NCI-H446 (cell line): Measurements from ENCODE around the gene DUXB.

Experiments
- DNase-seq, 2 experiments: peaks; one replicate each; lab custom pipeline; 2025; lab: John Stamatoyannopoulos, UW

Gene DUXB

DNA sequence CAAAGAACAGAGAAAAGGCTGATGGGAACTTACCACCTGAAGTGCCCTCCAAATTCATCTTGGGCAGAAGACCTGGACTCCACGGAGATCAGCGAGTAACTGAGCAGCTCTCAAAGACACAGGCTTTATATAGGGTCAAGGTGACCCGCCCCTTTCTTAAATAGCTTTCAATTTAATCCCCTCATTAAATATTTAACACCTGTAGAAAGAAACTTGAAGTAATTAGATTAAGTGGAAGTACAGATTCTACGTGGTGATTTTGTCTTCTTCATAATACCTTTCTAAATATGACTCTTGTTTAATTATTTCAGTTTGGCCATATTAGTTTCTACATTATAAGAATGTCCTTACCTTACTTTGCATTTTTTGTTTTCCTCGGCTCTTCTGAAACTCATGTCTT lies at the start of gene DUXB:
Gene DUXB (minus strand): TSS at position 101 of the 400 bp plus-strand sequence. CDS start 43 bp downstream, at position 58.
- no peak for DNase-seq

- no peak for DNase-seq
These were observed 49.3 kb upstream of the DUXB start for GRCh38 chr16:75750528-75750927.

DNA sequence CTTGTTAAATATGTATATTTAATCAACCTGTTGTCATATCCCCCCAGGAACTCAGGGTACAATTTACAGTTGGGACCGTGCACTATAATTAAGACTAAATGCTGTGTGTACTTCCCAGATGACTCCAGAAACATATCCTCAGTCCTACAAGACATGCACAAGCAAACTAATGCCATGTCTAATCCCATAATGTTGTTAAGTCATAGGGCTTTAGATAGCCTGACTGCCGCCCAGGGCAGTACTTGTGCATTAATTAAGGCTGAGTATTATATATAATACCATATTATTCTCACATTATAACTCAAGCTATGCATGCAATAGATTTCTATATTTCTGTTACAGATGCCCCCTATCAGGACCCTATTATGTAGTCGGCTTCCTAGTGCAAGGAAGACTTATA lies 45.1 kb upstream of the DUXB start:
- no peak for DNase-seq

- no peak for DNase-seq
These were observed 44.6 kb upstream of the DUXB start for GRCh38 chr16:75745823-75746222.

DNA sequence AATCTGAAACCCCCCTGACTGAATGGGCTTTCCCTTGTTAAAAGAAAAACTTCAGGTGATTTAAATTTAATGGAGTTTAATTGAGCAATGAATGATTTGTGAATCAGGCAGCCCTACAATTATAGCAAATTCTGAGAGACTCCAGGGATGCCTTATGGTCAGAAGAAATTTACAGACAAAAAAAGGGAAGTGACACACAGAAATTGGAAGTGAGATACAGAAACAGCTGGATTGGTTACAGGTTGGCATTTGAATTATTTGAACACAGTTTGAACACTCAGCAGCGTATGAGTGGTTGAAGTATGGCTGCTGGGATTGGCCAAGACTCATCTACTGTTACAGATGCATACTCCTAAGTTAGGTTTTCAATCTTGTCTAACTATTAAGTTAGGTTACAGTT lies 44.0 kb upstream of the DUXB start:
- DNase-seq, result no peak

DNA sequence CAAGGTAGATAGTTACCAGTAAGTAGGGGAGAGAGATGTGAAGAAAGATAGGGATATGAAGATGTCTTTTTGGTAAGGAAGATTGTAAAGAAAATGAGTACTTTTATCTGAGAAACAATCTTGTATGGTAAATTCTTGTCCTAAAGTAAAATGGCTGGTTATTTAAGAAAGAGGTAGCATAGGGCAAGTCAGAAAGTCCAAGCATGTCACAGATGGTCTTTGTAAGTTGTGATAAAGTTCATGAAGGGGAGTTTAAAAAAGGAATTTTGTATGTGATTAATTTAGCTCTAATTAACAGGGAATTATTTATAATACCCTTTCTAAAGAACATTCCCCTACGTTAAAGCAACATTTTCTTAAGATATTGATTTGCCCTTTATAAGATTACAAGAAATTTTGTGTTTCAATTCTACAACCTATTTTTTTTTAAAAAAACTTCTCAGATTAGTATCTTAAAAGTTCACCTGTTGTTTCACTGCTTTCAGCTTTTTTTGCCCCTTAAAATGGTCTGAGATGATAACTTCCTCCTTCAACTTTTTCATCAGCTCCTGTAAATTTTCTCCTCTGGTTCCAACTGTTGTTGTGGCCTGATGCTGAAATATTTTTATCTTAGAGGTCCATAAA lies 41.3 kb upstream of the DUXB start:
- DNase-seq, result no peak

GRCh38 chr16:75733305-75734211 lies 32.3 kb upstream of the DUXB start:
- peak in 1 of 2 experiments; percentile 36 for DNase-seq

DNA sequence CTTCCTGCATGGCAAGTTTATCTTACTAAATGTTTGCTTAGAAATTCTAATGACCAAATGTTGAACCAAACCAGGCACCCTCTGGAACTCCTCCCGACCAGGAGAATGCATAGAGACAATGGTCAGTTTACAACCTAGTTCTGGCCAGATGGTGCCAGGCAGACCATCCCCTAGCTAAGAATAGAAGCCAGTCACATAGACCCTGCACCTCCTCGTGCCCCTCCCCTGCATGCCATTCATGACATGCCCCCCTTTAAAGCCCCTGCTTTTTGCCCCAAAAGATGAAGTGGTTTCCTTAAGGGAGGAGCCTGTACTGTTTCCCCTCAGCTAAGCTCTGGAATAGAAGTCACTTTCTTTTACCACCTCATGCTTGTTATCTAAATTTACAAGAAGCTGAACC lies 31.6 kb upstream of the DUXB start:
- DNase-seq, result no peak

DNA sequence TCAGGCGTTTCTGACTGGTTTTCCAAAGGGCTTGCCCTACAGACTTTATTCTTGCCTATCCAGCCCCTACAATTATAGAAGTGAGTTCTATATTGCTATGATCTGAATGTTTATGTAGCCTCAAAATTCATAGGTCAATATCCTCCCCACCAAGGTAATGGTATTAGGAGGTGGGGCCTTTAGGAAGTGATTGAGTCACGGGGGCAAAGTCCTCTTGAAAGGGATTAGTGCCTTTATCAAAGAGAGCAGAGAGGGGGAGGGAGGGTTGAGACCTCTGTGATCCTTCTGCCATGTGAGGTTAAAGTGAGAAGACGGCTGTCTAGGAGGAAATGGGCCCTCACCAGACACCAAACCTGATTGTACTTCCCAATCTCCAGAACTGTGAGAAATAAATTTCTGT lies 26.0 kb upstream of the DUXB start:
- no peak for DNase-seq

DNA sequence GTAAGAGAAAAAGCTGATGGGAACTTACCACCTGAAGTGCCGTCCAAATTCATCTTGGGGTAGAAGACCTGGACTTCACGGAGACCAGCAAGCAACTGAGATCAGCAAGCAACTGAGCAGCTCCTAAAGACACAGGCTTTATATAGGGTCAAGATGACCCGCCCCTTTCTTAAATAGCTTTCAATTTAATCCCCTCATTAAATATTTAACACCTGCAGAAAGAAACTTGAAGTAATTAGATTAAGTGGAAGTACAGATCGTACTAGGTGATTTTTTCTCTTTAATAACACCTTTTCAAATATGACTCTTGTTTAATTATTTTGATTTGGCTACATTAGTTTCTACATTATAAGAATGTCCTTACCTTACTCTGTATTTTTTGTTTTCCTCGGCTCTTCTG lies 25.1 kb upstream of the DUXB start, which contains the start of gene CPHXL:
Gene CPHXL (minus strand): TSS at position 101 of the 400 bp plus-strand sequence. CDS start 48 bp downstream, at position 53.
- DNase-seq, result no peak

GRCh38 chr16:75718452-75718851 lies 17.2 kb upstream of the DUXB start:
- no peak for DNase-seq

DNA sequence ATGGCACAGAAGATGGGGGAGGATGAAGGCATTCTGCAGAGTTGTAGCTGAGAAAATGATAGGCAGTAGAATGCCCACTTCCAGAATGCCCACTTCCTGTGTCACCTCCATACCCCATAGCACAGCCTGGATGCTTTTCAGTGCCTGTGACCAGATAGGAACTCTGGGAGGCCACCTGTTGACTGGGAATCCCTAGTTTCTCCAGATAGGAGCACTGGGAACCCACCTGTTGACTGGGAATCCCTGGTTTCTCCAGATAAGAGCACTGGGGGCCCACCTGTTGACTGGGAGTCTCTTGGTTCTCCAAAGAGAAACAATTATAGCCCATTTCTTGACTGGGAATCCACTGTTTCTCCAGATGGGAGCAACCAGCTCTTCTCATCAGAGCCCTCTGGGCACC lies 13.4 kb upstream of the DUXB start:
- DNase-seq, result no peak

DNA sequence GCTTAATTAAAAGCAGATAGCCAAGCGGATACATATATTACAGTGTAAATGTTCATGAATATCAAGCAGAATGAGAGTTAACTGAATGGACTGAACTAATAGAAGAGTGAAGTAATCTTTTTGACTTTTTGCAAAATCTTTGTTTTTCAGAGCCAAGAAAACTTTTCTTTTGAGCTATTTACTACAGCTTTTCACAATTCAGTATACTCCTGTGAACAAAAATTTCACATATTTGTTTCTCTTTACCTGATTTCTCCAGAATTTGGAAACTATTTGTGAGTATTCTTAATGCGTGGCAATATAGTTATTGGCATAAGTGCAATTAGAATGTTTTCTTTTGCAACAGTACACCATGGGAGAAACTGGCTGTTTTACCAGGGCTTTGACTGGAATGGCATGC lies 9.1 kb upstream of the DUXB start:
- no peak for DNase-seq

- DNase-seq, result no peak
These were observed 2.0 kb upstream of the DUXB start for GRCh38 chr16:75703306-75703705.

DNA sequence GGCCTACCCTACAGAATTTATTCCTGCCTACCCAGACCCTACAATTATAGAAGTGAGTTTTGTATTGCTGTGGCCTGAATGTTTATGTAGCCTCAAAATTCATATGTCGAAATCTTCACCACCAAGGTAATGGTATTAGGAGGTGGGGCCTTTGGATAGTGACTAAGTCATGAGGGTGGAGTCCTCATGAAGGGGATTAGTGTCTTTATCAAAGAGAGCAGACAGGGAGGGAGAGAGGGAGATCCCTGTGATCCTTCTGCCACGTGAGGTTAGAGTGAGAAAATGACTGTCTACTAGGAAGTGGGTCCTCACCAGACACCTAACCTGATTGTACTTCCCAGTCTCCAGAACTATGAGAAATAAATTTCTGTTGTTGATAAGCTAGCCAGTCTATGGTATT lies 981 bp upstream of the DUXB start:
- DNase-seq, result no peak

- no peak for DNase-seq
These were observed 3.7 kb downstream of the DUXB start for GRCh38 chr16:75697571-75697970.

DNA sequence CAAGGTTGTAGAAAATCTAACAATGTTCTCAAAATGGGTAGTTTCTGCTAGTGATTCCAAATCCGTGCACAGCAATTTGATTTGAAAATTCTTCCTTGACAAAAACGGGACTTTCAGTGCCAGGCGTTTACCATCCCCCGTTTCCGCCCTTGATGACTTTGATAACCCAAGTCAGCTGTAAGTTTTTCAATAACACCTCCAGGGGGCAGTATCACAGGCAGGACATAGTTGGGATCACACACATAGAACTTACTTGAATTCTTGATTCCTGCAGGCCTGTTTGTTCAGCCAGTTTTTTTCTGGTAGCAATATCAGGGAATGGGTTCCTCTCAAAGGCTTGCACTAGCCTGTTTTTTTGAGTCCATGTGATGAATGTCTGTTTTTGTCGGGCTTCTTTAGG lies 5.6 kb downstream of the DUXB start:
- DNase-seq, result no peak

DNA sequence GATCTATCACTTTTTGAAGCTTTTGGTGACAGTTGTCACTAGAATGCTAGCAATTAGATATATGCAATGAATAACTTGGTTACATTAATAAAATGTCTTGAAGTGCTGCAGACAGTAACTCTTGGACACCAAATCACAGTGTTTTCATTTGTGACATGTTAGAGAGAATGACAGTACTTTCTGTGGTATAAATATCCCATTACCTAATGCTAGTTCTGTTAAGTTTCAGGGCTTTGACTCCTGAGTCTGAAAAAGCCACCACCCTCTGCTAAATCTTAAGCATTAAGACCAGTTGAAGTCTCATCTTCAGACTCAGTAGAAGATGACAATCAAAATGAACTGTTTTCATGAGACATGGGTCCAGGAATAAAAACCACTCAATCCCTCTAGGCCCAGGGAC lies 13.9 kb downstream of the DUXB start:
- no peak for DNase-seq

DNA sequence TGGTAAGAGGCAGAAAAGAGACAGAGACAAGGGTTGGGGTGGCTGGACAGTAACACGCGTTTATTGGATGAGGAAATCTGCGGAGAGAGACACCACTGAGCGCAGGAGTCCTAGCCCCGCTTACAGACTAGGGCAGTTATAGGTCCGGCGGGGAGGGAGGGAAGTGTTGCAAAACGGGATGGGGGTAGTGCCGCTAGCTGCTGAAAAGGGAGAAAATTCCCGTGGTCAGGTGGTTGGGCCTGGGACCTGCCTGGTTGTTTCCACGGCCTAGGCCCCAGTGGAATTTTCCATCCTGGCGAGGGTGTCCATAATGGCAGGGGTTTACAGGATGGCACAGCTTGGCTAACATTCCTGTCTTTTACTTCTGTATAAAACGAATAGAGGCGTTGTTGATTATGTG lies 19.0 kb downstream of the DUXB start:
- DNase-seq, result no peak

- no peak for DNase-seq
These were observed 21.9 kb downstream of the DUXB start for GRCh38 chr16:75679366-75679765.

- no peak for DNase-seq
These were observed 24.4 kb downstream of the DUXB start, which contains the start of gene CPHXL2 for GRCh38 chr16:75676909-75677308. Gene CPHXL2 (minus strand): TSS chr16:75677009. CDS start chr16:75676999, 10 bp downstream.

DNA sequence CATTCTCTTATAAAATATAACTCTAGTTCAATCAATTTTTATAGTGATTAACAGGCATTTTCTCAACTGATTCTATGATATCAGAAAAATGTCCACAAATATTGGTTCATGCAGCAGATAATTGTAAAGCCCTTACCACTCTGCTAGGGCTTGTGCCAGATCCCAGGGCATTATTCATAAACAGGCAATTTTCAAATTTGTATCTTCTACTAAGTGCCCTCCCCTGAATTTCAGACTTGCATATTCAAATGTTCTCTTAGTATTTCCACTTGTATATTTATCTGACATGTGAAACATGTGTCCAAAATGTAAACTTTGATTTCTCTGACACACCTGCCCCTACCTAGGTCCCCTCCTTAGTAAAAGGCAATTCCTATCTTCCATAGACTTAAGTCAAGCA lies 33.8 kb downstream of the DUXB start:
- DNase-seq, result no peak

DNA sequence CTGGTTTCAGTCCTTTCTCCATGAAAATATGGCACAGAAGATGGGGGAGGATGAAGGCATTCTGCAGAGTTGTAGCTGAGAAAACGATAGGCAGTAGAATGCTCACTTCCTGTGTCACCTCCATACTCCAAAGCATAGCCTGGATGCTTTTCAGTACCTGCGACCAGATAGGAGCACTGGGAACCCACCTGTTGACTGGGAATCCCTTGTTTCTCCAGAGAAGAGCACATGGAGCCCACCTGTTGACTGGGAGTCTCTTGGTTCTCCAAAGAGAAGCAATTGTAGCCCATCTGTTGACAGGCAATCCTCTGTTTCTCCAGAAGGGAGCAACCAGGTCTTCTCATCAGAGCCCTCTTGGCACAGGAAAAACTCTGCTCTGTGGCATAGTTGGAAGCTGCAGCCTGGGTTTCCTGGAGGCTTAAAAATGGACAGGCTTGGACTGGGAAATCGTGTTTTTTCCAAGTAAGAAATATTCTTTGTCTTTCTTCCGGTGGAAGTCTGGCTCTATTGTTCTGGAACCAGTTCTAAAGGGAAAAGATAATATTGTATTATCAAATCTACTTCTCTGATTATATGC lies 40.4 kb downstream of the DUXB start:
- no peak for DNase-seq
